K562 (cell line): ENCODE data around the gene MAP3K20. TPM values are rescaled to one million over a fixed set of nuclear protein-coding genes. Genes with fewer than 3 reads are reported as not detected.
A peak's percentile ranks its signal among the peaks of the same experiment; 100 is the strongest.

Experiments
- CBX8 ChIP-seq: fragments of 200-600 bp; sonication (generic); IDR thresholded peaks from 2 replicates; pipeline ENCODE4 v1.6.1; 2012; ENCODE audit warnings: borderline replicate concordance, mixed run types, low read depth, mild to moderate bottlenecking, moderate library complexity, mixed read lengths, low read length, control low read depth, inconsistent platforms; ENCODE audit not compliant: poor library complexity, severe bottlenecking; ENCODE audit errors: extremely low read depth
- CUX1 ChIP-seq: fragments of 200-800 bp; sonication (Bioruptor generic); IDR thresholded peaks from 2 replicates; pipeline ENCODE4 v1.6.1; 2016; ENCODE audit warnings: missing genetic modification characterization, missing compliant biosample characterization
- CXXC5 ChIP-seq: fragments of 250-450 bp; sonication (Bioruptor Pico); IDR thresholded peaks from 2 replicates; pipeline ENCODE4 v1.8.0; 2022; ENCODE audit warnings: inconsistent platforms, mild to moderate bottlenecking, moderate library complexity
- DPF2 ChIP-seq: fragments of 450-650 bp; IDR thresholded peaks from 2 replicates; pipeline ENCODE4 v1.6.1; 2016
- E4F1 ChIP-seq: fragments of 250-450 bp; sonication (Bioruptor Pico); IDR thresholded peaks from 2 replicates; pipeline ENCODE4 v1.5.0; 2021; ENCODE audit warnings: mild to moderate bottlenecking, borderline replicate concordance
- HDAC6 ChIP-seq: IDR thresholded peaks from 2 replicates; pipeline ENCODE4 v1.6.1; 2012; ENCODE audit warnings: low read depth, mild to moderate bottlenecking, control low read depth, inconsistent platforms, low read length, moderate library complexity
- HSF4 ChIP-seq: fragments of 250-450 bp; sonication (Bioruptor Pico); IDR thresholded peaks from 2 replicates; pipeline ENCODE4 v2.1.2; 2022; ENCODE audit warnings: mild to moderate bottlenecking, moderate library complexity, borderline replicate concordance
- JUNB ChIP-seq: fragments of 450-650 bp; formaldehyde crosslinking; conservative IDR thresholded peaks from 2 replicates; pipeline ENCODE4 v1.4.0; 2020; ENCODE audit warnings: mild to moderate bottlenecking
- MTA1 ChIP-seq: fragments of 450-650 bp; IDR thresholded peaks from 2 replicates; pipeline ENCODE4 v1.6.1; 2017; ENCODE audit warnings: borderline replicate concordance
- OTX1 ChIP-seq: fragments of 450-650 bp; formaldehyde crosslinking; IDR thresholded peaks from 2 replicates; pipeline ENCODE4 v1.4.0; 2022; ENCODE audit warnings: mild to moderate bottlenecking
- SAFB2 ChIP-seq: fragments of 200-400 bp; formaldehyde crosslinking; IDR thresholded peaks from 2 replicates; pipeline ENCODE4 v1.6.1; 2018; ENCODE audit warnings: borderline replicate concordance, low read length, low read depth, moderate library complexity; ENCODE audit not compliant: severe bottlenecking
- SIN3B ChIP-seq: fragments of 450-650 bp; IDR thresholded peaks from 2 replicates; pipeline ENCODE4 v1.6.1; 2017; ENCODE audit warnings: low read depth, mild to moderate bottlenecking, moderate library complexity
- STAT5B ChIP-seq: fragments of 250-450 bp; sonication (Bioruptor Pico); IDR thresholded peaks from 2 replicates; pipeline ENCODE4 v1.8.0; 2021; ENCODE audit warnings: mild to moderate bottlenecking, inconsistent platforms
- ZNF277 ChIP-seq: fragments of 250-450 bp; sonication (Bioruptor Pico); IDR thresholded peaks from 2 replicates; pipeline ENCODE4 v1.8.0; 2022; ENCODE audit warnings: inconsistent platforms, mild to moderate bottlenecking, moderate library complexity, borderline replicate concordance
- ZNF347 ChIP-seq: fragments of 450-650 bp; formaldehyde crosslinking; IDR thresholded peaks from 2 replicates; pipeline ENCODE4 v1.4.0; 2020; ENCODE audit warnings: low read depth, mild to moderate bottlenecking, moderate library complexity
- polyA plus RNA-seq, 8 experiments: library from polyadenylated mRNA; depleted of rRNA in 4 of 8; stranded (reverse) in 5 of 8; unstranded in 3 of 8; fragments of >200 nt; fragmentation: Nextera tagmentation in 2 of 8; fragmentation: Illumina TruSeq in 1 of 8; extraction: Ambion mirVana in 2 of 8; extraction: Trizol in 1 of 8; gene quantifications; 2 replicates each; pipeline versions ENCODE4 v1.2.1 to v1.2.3, GENCODE V29; 2011 to 2014; ENCODE audit warnings: inconsistent platforms in 1 of 8, missing spikeins in 1 of 8
- total RNA-seq, 7 experiments: library from RNA; depleted of rRNA in 6 of 7; stranded (reverse); fragments of >200 nt in 6 of 7; fragmentation: Illumina TruSeq in 2 of 7; extraction: Trizol in 2 of 7; gene quantifications; 2 replicates each; pipeline versions ENCODE4 v1.2.1 to v1.2.3, GENCODE V29; 2011 to 2021; ENCODE audit warnings: low replicate concordance in 1 of 7
- TF ChIP-seq, protein P1 (sequence below): fragments of 250-450 bp; sonication (Bioruptor Pico); IDR thresholded peaks from 2 replicates; pipeline ENCODE4 v1.5.0; 2021
- TF ChIP-seq, protein P2 (sequence below): conservative IDR thresholded peaks from 2 replicates; pipeline ENCODE4 v1.6.1; 2011; ENCODE audit warnings: low read depth, mild to moderate bottlenecking, low read length; ENCODE audit not compliant: control insufficient read depth

Gene MAP3K20
- total and polyA plus RNA-seq, 9 of the 15 experiments (the other 6 are each of a cell fraction or from before 2014, with no cell fraction given): 9.8 to 34.2 (median 27.3) TPM

- TF ChIP-seq, protein P1, sequence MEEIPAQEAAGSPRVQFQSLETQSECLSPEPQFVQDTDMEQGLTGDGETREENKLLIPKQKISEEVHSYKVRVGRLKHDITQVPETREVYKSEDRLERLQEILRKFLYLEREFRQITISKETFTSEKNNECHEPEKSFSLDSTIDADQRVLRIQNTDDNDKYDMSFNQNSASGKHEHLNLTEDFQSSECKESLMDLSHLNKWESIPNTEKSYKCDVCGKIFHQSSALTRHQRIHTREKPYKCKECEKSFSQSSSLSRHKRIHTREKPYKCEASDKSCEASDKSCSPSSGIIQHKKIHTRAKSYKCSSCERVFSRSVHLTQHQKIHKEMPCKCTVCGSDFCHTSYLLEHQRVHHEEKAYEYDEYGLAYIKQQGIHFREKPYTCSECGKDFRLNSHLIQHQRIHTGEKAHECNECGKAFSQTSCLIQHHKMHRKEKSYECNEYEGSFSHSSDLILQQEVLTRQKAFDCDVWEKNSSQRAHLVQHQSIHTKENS (CRISPR knock-in tag): no peak
- TF ChIP-seq HDAC6 (no peak), ZNF347 (no peak), HSF4 (CRISPR knock-in tag) (peak; percentile 96), CBX8 (no peak), SIN3B (no peak), OTX1 (CRISPR knock-in tag) (no peak), JUNB (no peak), ZNF277 (CRISPR knock-in tag) (no peak), CUX1 (CRISPR knock-in tag) (no peak), STAT5B (CRISPR knock-in tag) (peak; percentile 50; the same call in 1 of the 2 replicates), SAFB2 (no peak), E4F1 (CRISPR knock-in tag) (no peak), DPF2 (peak; percentile 57; the same call in 1 of the 2 replicates), MTA1 (no peak), CXXC5 (CRISPR knock-in tag) (peak; percentile 36; the same call in 1 of the 2 replicates)
- TF ChIP-seq, protein P2, sequence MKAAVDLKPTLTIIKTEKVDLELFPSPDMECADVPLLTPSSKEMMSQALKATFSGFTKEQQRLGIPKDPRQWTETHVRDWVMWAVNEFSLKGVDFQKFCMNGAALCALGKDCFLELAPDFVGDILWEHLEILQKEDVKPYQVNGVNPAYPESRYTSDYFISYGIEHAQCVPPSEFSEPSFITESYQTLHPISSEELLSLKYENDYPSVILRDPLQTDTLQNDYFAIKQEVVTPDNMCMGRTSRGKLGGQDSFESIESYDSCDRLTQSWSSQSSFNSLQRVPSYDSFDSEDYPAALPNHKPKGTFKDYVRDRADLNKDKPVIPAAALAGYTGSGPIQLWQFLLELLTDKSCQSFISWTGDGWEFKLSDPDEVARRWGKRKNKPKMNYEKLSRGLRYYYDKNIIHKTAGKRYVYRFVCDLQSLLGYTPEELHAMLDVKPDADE: no peak
Observed at GRCh38 chr2:173291412-173291811, 215.8 kb downstream of the MAP3K20 start (continued).
